ENCODE results near the gene DLGAP1. TPM values are rescaled to one million over a fixed set of nuclear protein-coding genes. Genes with fewer than 3 reads are reported as not detected.

DLGAP1 gene
- total and polyA plus RNA-seq, 2 of the 4 experiments (the other 2 are of a cell fraction): under 0.01 to 0.09 TPM

DNA sequence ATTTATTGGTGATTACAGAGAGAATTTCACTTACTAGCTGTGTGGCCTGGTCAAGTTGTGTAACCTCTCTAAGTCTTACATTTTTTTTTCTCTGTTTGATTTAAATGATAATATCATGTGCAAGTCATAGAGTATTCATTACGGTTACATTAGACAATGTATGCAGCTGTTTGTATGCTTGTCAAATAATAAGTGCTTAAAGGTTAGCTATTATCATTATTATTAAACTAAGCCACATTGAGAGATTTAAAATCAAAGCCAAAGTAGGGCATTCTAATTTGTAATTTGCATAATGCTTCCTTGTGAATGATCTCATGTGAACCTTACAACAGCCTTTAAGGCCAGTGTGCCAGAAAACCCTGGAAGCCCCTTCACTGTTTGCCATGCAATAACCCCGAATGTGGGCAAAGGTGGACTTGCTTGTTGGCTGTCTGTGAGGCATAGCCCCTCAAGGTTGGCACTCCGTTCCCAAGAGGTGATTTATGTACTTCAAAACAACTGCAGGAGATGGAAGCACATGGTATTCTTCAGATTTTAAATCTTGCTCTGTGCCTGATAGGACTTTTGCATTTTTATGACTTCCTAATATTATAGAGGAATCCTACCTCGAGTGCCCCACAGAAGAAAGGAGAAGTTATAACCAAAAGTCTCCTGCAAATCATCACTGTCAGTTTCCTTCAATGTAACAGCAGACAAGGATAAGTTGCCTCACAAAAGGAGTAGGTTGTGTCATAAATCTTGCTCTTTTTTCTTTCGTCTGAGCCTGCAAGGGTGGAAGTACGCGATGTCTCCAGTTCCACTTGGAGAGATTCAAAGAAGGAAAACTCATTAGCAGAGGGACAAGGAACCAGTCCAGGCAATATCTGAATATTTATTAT lies 733.1 kb downstream of the DLGAP1 start:
- Histone ChIP-seq H4K5ac (ENCODE audit: low read depth, low read length) (peak overlapping the region; percentile 14), H2BK15ac (ENCODE audit: low read depth, low read length) (peak overlapping the region; percentile 74; the same call in 2 of the 3 replicates), H3K9me3 (ENCODE audit: control insufficient read depth, insufficient read depth, low read length) (no peaks in the 10 kb centered on the region), H3K4ac (ENCODE audit: low read depth, low read length) (peak overlapping the region; percentile 73), H3K27ac (ENCODE audit: insufficient read depth, low read length) (peak overlapping the region; percentile 39), H4K20me1 (ENCODE audit: insufficient read depth, low read length) (no peaks in the 10 kb centered on the region), H2BK5ac (ENCODE audit: low read depth, low read length, poor library complexity, severe bottlenecking) (no peak overlapping the region), H3K4me1 (ENCODE audit: control insufficient read depth, insufficient read depth, low read length) (peaks cover 14% of the 10 kb centered on the region), H3K4me2 (ENCODE audit: low read depth, low read length) (no peak overlapping the region), H3K9me1 (ENCODE audit: insufficient read depth, low read length) (peaks cover 8% of the 10 kb centered on the region), H2AK9ac (replicated peaks; ENCODE audit: low read depth, low read length, poor library complexity) (no peak overlapping the region), H3K14ac (replicated peaks; ENCODE audit: low read depth, low read length) (peak overlapping the region; percentile 84), H3K36me3 (ENCODE audit: control insufficient read depth, insufficient read depth, low read length) (no peaks in the 10 kb centered on the region), H3K56ac (ENCODE audit: extremely low read depth, insufficient read depth, low read length) (0 out of 2 replicates have a peak overlapping the region, but pooled peaks have one; percentile 36), H3K79me1 (ENCODE audit: low read depth in 1 of 2, low read length in 2 of 2) (no peaks in the 10 kb centered on the region), H2AFZ (replicated peaks; ENCODE audit: low read length, poor library complexity) (no peak overlapping the region), H2BK20ac (ENCODE audit: low read depth, low read length) (peak overlapping the region; percentile 90), H2BK120ac (ENCODE audit: low read depth, low read length) (peak overlapping the region; percentile 38), H3K27me3 (ENCODE audit: control insufficient read depth, insufficient read depth, low read length) (no peaks in the 10 kb centered on the region; the same call in 1 of the 2 replicates), H4K91ac (ENCODE audit: insufficient read depth, low read depth, low read length) (peak overlapping the region; percentile 27), H3K18ac (ENCODE audit: low read depth, low read length) (peak overlapping the region; percentile 59), H3K23ac (ENCODE audit: low read depth, low read length) (peak overlapping the region; percentile 47; the same call in 1 of the 2 replicates), H4K8ac (ENCODE audit: low read depth in 2 of 2, low read length in 2 of 2) (0 out of 4 replicates have a peak overlapping the region, but pooled peaks of 1 of the 2 experiments have one; percentile 9), H3K4me3 (ENCODE audit: insufficient read depth, low read depth, low read length) (no peak overlapping the region), H2AK5ac (ENCODE audit: low read depth, low read length) (peak overlapping the region; percentile 71; the same call in 1 of the 2 replicates), H3K9ac (ENCODE audit: low read depth, low read length) (no peak overlapping the region; the same call in 1 of the 2 replicates)
- ChIA-PET CTCF (interaction anchor here (0.5 to 1.7 kb wide), 4 partner anchors 9 to 150 kb away, joined by 3 to 4 read pairs (median 3); no protein-coding TSS in a partner anchor), POLR2A (ENCODE audit: unreplicated experiment) (no interaction called here)
- TF ChIP-seq RFX5 (IDR thresholded peaks at IDR 0.05; ENCODE audit: low read depth, low read length) (no peak), CHD1 (IDR thresholded peaks at IDR 0.05; ENCODE audit: low read depth, low read length) (no peak), MAFK (IDR thresholded peaks at IDR 0.05; ENCODE audit: low read depth, low read length) (no peak), CEBPB (IDR thresholded peaks at IDR 0.05; ENCODE audit: low read depth, low read length) (no peak), BHLHE40 (IDR thresholded peaks at IDR 0.05; ENCODE audit: low read depth, low read length) (no peak), RAD21 (IDR thresholded peaks at IDR 0.05; ENCODE audit: low read length) (no peak)
- TF ChIP-seq, protein P1, sequence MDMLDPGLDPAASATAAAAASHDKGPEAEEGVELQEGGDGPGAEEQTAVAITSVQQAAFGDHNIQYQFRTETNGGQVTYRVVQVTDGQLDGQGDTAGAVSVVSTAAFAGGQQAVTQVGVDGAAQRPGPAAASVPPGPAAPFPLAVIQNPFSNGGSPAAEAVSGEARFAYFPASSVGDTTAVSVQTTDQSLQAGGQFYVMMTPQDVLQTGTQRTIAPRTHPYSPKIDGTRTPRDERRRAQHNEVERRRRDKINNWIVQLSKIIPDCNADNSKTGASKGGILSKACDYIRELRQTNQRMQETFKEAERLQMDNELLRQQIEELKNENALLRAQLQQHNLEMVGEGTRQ (IDR thresholded peaks at IDR 0.05; ENCODE audit: low read depth, low read length): no peak
- TF ChIP-seq, protein P2, sequence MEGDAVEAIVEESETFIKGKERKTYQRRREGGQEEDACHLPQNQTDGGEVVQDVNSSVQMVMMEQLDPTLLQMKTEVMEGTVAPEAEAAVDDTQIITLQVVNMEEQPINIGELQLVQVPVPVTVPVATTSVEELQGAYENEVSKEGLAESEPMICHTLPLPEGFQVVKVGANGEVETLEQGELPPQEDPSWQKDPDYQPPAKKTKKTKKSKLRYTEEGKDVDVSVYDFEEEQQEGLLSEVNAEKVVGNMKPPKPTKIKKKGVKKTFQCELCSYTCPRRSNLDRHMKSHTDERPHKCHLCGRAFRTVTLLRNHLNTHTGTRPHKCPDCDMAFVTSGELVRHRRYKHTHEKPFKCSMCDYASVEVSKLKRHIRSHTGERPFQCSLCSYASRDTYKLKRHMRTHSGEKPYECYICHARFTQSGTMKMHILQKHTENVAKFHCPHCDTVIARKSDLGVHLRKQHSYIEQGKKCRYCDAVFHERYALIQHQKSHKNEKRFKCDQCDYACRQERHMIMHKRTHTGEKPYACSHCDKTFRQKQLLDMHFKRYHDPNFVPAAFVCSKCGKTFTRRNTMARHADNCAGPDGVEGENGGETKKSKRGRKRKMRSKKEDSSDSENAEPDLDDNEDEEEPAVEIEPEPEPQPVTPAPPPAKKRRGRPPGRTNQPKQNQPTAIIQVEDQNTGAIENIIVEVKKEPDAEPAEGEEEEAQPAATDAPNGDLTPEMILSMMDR (conservative IDR thresholded peaks at IDR 0.05; ENCODE audit: low read depth, low read length): no peak
- TF ChIP-seq, protein P3, sequence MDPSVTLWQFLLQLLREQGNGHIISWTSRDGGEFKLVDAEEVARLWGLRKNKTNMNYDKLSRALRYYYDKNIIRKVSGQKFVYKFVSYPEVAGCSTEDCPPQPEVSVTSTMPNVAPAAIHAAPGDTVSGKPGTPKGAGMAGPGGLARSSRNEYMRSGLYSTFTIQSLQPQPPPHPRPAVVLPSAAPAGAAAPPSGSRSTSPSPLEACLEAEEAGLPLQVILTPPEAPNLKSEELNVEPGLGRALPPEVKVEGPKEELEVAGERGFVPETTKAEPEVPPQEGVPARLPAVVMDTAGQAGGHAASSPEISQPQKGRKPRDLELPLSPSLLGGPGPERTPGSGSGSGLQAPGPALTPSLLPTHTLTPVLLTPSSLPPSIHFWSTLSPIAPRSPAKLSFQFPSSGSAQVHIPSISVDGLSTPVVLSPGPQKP (IDR thresholded peaks at IDR 0.05; ENCODE audit: borderline replicate concordance, low read depth, low read length): no peak
- dilution Hi-C loops (cut with HindIII; ENCODE audit: low sequenced_read_pairs, unreplicated experiment): no loop called here
- BruUV-seq (replicated peaks): no TSS peak
- ATAC-seq (ENCODE audit: low read depth): no peak
- in situ Hi-C loops (cut with MboI; ENCODE audit: low sequenced_read_pairs): no loop called here
- no CpG with 5 or more reads among the region's 7 CpGs for WGBS, 2 experiments (ENCODE audit: extremely low coverage in 2 of 2, insufficient read length in 1 of 2)
- no peak for DNase-seq
- intact Hi-C loops (cut with micrococcal nuclease): loop anchor here (2.0 kb wide), 1 partner anchor 351 kb away; no protein-coding TSS in a partner anchor
